Stimulated activated CD8-positive, alpha-beta memory T cell treated with anti-CD3 and anti-CD28 coated beads, Interleukin-7, amount 100 ng/mL, for 1 hour (primary cell): ENCODE results near the gene IER2.
"Not testable (repeated sequence)": the region's sequence is repeated elsewhere in the genome, so short reads cannot be mapped to it uniquely, and the experiment has no call there.

Source experiments
- DNase-seq, 2 donors: peaks; one replicate each; pipeline ENCODE4 v3.0.0-alpha.2; 2020; ENCODE audit warnings: low read depth in 2 of 2

The IER2 gene

DNA sequence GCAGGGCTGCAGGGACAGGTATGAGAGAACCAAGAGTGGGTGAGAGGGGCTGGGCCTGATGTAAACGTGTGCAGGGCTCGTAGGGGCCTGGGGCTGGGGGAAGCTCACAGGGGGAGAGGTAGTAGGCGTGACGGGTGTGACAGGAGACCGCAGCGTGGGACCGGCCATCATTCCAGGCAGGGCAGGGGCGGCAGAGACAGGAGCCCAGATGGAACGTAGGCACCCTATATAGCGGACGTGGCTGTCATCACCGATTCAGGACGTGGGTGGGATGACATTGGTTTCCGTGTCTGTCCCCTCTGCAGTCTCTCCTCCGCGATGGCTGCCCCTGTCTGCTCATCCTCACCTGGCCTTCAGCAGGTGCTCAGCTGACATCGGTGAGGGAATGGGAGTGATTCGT is 48.4 kb downstream of the IER2 start:
- no peak for DNase-seq

DNA sequence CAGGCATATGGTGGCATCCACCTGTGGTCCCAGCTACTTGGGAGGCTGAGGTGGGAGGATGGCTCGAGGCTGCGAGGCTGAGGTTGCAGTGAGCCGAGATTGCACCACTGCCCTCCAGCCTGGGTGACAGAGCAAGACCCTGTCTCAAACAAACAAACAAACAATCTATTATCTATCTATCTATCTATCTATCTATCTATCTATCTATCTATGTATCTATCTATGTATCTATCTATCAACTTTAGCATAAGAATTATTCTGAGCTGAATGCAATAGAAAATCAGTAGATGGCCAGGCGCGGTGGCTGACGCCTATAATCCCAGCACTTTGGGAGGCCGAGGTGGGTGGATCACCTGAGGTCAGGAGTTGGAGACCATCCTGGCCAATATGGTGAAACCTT is 51.9 kb downstream of the IER2 start:
- not testable (repeated sequence) for DNase-seq
